ENCODE results near the gene FAM234B.
"Not testable (repeated sequence)": the region's sequence is repeated elsewhere in the genome, so short reads cannot be mapped to it uniquely, and the experiment has no call there.

Gene FAM234B

DNA sequence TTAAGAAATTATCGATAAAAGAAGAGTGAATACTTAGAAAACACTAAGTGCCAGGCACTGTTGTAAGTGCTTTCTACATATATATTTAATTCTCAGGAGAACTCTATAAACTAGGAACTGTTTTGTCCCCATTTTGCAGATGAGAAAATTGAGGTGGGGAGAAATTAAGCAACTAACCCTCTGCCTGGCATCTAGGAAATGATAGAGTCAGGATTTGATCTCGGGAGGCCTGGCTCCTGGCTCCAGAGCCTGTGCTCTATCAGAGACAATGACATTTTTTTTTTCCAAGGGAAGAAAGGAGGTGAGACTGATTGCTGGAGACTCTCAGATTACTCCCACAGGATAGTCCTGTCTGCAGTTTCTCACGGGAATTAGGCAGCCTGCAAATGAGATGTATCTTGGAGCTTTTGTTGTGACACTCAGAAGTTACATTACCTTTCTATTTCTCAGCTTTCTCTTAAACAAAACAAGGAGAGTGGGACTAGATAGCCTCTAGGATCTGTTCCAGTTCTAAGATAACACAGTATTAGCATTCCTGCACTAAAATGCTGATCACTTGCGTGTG, 1.4 kb upstream of the FAM234B start:
- Histone ChIP-seq H3K9me3 (ENCODE audit: control insufficient read depth, low read length) (no peaks in the 10 kb centered on the region), H3K9ac (ENCODE audit: low read length) (no peak overlapping the region), H3K4me1 (ENCODE audit: control insufficient read depth, insufficient read depth, low read length) (peaks cover 8% of the 10 kb centered on the region), H3K4me3 (ENCODE audit: low read length) (no peak overlapping the region), H3K27me3 (ENCODE audit: control insufficient read depth, insufficient read depth, low read length) (peaks cover 49% of the 10 kb centered on the region), H3K36me3 (ENCODE audit: control insufficient read depth, insufficient read depth, low read length) (no peaks in the 10 kb centered on the region)

DNA sequence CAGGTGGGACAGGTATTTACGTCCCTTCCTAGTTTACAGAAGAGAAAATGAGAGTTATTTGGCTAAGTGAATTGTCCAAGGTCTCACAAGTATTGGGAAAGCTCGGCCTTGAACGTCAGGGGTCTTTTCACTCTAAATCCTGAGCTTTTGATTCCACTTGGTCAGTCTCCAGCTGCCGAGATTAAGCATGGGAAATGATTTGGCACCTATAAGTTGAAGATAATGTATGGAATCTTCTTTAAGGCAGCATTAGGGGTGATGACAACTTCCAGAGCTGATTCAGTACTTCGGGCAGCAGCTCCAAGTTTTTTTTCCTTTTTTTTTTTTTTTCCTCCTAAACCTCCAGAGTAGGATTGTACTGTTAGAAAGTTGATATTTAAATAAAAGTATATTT, 722 bp downstream of the FAM234B start:
- H3K4me1 ChIP-seq (ENCODE audit: control insufficient read depth, insufficient read depth, low read length) = peaks cover 8% of the 10 kb centered on the region
- H3K36me3 ChIP-seq (ENCODE audit: control insufficient read depth, insufficient read depth, low read length) = no peaks in the 10 kb centered on the region
- H3K9me3 ChIP-seq (ENCODE audit: control insufficient read depth, low read length) = no peaks in the 10 kb centered on the region
- H3K4me3 ChIP-seq (ENCODE audit: low read length) = peak overlapping the region; percentile 42
- H3K27me3 ChIP-seq (ENCODE audit: control insufficient read depth, insufficient read depth, low read length) = peaks cover 55% of the 10 kb centered on the region
- H3K9ac ChIP-seq (ENCODE audit: low read length) = peak overlapping the region; percentile 58

DNA sequence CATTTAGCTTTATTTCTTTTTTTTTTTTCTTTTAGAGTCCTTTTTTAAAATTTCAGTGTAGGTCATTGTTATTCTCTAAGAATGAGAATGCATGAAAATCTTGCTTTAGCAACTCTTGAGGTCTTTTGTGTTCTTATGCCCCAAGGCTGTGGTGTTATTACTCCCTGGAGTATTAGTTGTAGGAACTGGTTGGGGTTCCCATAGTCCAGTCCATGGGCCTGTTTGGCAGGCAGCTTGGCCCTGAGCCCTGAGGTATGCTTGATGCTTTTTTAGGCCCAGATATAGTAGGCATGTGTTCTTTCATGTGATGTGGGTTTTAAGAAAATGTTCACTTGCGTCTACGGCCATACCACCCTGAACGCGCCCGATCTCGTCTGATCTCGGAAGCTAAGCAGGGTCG, 1.6 kb downstream of the FAM234B start:
- Histone ChIP-seq H3K27me3 (ENCODE audit: control insufficient read depth, insufficient read depth, low read length) (peaks cover 50% of the 10 kb centered on the region), H3K4me1 (ENCODE audit: control insufficient read depth, insufficient read depth, low read length) (peaks cover 8% of the 10 kb centered on the region), H3K9ac (ENCODE audit: low read length) (no peak overlapping the region), H3K4me3 (ENCODE audit: low read length) (no peak overlapping the region), H3K36me3 (ENCODE audit: control insufficient read depth, insufficient read depth, low read length) (no peaks in the 10 kb centered on the region), H3K9me3 (ENCODE audit: control insufficient read depth, low read length) (no peaks in the 10 kb centered on the region)

DNA sequence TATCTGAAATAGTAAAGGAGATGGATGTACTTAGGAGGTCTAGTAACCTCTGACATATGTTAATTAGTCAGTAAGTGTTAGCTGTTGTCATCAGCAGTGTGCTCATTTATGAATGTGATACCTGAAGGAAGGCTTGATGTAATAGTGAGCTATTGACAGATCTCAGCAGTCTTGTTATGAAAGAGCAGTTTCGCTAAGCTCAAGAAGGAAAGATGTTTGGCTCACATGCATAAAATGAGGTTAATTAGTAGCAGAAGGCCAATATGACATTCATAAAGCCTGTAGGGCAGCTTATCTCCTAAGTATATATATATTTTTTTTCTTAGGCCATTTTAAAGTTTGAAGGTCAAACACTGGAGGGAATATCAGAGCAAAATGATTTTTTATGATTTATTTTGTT, 2.8 kb downstream of the FAM234B start:
- no peak overlapping the region for H3K9ac ChIP-seq (ENCODE audit: low read length)
- peaks cover 54% of the 10 kb centered on the region for H3K27me3 ChIP-seq (ENCODE audit: control insufficient read depth, insufficient read depth, low read length)
- peaks cover 8% of the 10 kb centered on the region for H3K4me1 ChIP-seq (ENCODE audit: control insufficient read depth, insufficient read depth, low read length)
- no peaks in the 10 kb centered on the region for H3K9me3 ChIP-seq (ENCODE audit: control insufficient read depth, low read length)
- no peak overlapping the region for H3K4me3 ChIP-seq (ENCODE audit: low read length)
- H3K36me3 ChIP-seq (ENCODE audit: control insufficient read depth, insufficient read depth, low read length) = no peaks in the 10 kb centered on the region

DNA sequence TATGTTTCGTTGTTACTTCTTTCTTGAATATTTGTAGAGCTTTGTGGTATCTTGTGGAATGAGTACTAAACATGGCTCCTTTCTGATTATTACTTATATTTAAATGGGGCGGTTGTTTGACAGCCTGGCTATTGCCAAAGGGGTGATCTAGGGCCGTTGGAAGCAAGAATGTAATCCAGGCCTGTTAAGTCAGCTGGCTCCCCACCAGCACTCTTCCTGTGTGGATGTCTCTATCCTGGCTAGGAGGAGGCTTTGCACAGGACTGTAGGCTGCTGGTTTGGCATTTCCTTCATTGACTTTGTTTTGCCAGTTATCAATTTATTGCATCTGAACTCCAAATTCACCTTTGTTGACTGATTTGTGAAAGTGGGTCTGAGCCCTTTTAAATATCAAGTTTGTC, 5.6 kb downstream of the FAM234B start:
- Histone ChIP-seq H3K4me3 (ENCODE audit: low read length) (no peak overlapping the region), H3K27me3 (ENCODE audit: control insufficient read depth, insufficient read depth, low read length) (peaks cover 43% of the 10 kb centered on the region), H3K36me3 (ENCODE audit: control insufficient read depth, insufficient read depth, low read length) (no peaks in the 10 kb centered on the region), H3K9ac (ENCODE audit: low read length) (no peak overlapping the region), H3K4me1 (ENCODE audit: control insufficient read depth, insufficient read depth, low read length) (peaks cover 2% of the 10 kb centered on the region), H3K9me3 (ENCODE audit: control insufficient read depth, low read length) (no peaks in the 10 kb centered on the region)

DNA sequence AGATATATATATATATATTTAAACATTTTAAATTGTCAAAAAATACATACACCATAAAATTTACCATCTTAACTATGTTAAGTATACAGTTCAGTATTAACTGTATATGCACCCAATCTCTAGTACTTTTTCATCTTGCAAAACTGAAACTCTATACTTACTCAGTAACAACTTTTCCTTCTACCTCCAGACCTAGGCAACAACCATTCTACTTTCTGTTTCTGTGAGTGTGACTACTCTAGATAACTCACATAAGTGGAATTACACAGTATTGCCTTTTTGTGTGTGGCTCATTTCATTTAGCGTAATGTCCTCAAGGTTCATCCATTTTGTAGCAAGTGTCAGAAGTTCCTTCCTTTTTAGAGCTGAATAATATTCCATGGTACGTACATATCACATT, 8.2 kb downstream of the FAM234B start:
- H3K4me1 ChIP-seq (ENCODE audit: control insufficient read depth, insufficient read depth, low read length) = no peaks in the 10 kb centered on the region
- peaks cover 45% of the 10 kb centered on the region for H3K27me3 ChIP-seq (ENCODE audit: control insufficient read depth, insufficient read depth, low read length)
- no peak overlapping the region for H3K4me3 ChIP-seq (ENCODE audit: low read length)
- no peaks in the 10 kb centered on the region for H3K9me3 ChIP-seq (ENCODE audit: control insufficient read depth, low read length)
- no peaks in the 10 kb centered on the region for H3K36me3 ChIP-seq (ENCODE audit: control insufficient read depth, insufficient read depth, low read length)
- H3K9ac ChIP-seq (ENCODE audit: low read length) = no peak overlapping the region

DNA sequence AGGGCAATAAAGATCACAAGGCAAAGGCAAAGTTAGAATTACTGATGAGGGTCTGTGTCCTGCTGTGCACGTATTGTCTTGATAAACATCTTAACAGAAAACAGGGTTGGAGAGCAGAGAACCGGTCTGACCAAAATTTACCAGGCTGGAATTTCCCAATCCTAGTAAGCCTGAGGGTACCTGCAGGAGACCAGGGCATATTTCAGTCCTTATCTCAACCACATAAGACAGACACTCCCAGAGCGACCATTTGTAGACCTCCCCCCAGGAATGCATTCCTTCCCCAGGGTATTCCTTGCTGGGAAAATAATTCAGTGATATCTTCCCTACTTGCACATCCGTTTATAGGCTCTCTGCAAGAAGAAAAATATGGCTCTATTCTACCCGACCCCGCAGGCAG, 9.4 kb downstream of the FAM234B start:
- not testable (repeated sequence) for H3K9ac ChIP-seq (ENCODE audit: low read length); H3K9me3 ChIP-seq (ENCODE audit: control insufficient read depth, low read length); H3K4me3 ChIP-seq (ENCODE audit: low read length); H3K36me3 ChIP-seq (ENCODE audit: control insufficient read depth, insufficient read depth, low read length); H3K4me1 ChIP-seq (ENCODE audit: control insufficient read depth, insufficient read depth, low read length)
- H3K27me3 ChIP-seq (ENCODE audit: control insufficient read depth, insufficient read depth, low read length) = peaks cover 46% of the 10 kb centered on the region

DNA sequence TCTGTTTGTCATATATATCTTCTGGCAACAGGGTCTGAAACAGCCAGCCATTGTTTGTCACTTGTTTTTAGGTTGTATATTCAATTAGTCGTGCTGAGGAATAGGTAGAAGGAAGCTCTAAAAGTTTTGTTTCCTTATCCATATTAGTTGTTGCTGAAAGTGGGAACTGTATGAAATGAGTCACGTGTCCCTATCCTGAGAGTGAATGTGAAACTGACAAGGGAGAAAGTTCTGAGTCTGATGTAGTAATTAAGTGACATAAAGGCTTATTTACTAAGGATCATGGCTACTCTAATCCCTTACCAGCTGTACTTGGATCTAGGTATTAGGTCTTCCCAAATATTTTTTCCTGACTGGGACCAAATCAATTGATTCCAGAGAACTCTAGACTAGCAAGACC, 16.4 kb downstream of the FAM234B start:
- Histone ChIP-seq H3K4me1 (ENCODE audit: control insufficient read depth, insufficient read depth, low read length) (no peaks in the 10 kb centered on the region), H3K4me3 (ENCODE audit: low read length) (no peak overlapping the region), H3K36me3 (ENCODE audit: control insufficient read depth, insufficient read depth, low read length) (no peaks in the 10 kb centered on the region), H3K9me3 (ENCODE audit: control insufficient read depth, low read length) (no peaks in the 10 kb centered on the region), H3K27me3 (ENCODE audit: control insufficient read depth, insufficient read depth, low read length) (peaks cover 12% of the 10 kb centered on the region), H3K9ac (ENCODE audit: low read length) (no peak overlapping the region)

DNA sequence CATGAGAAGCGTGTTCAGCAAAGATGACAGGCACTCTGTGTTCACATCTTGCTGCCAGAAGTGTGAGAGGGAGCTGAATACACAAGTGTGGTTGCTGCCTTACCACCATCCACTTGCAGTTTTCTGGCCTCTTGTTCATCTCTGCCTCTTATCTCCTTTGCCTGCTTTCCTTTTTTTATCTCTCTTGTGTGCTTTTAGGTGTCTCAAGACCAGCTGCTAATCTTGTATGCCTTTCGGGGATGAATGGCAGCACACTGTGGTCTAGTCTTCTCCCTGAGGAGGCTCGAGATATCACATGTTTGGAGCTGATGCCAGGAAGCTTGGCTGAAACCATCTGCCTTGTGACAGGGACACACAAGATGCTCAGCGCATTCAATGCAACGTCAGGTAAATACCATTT, 17.2 kb downstream of the FAM234B start:
- Histone ChIP-seq H3K4me3 (ENCODE audit: low read length) (no peak overlapping the region), H3K9ac (ENCODE audit: low read length) (no peak overlapping the region), H3K27me3 (ENCODE audit: control insufficient read depth, insufficient read depth, low read length) (peaks cover 8% of the 10 kb centered on the region), H3K4me1 (ENCODE audit: control insufficient read depth, insufficient read depth, low read length) (no peaks in the 10 kb centered on the region), H3K36me3 (ENCODE audit: control insufficient read depth, insufficient read depth, low read length) (no peaks in the 10 kb centered on the region), H3K9me3 (ENCODE audit: control insufficient read depth, low read length) (no peaks in the 10 kb centered on the region)

DNA sequence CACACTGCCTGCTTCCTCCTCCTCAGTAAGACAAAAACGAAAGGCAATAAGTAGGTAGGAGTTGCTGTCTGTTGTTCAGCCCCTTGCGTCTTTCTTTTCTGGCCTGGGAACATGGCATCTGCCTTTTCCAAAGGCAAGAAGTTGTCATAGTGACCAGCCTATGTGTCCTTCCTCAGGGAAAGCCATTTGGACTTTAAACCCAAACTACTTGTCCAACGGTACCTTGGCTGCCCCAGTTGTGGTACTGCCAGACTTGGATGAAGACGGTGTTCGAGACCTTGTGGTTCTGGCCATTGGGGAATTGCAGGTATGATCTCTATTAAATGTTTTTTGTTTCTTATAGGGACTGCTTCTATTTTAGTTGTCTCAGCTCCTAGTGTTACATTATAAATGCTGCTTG, 18.5 kb downstream of the FAM234B start:
- no peaks in the 10 kb centered on the region for H3K36me3 ChIP-seq (ENCODE audit: control insufficient read depth, insufficient read depth, low read length)

DNA sequence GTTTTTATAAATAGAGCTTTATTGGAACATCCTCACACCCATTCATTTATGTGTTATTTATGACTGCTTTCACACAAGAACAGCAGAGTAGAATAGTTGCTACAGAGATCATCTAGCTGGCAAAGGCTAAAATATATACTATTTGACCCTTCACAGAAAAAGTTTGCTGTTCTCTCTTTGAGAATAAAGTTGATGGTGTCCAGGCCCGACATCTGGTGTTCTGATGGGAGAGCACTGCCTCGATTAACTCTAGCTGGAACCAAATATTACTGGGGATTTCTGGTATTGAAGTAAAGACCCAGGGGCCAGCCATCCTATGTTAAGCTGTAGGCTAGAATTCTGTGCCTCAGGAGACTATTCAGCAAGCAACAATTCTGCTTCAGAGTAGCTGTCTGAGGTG, 21.8 kb downstream of the FAM234B start:
- H3K36me3 ChIP-seq (ENCODE audit: control insufficient read depth, insufficient read depth, low read length) = no peaks in the 10 kb centered on the region
- H3K27me3 ChIP-seq (ENCODE audit: control insufficient read depth, insufficient read depth, low read length) = no peaks in the 10 kb centered on the region
- H3K9me3 ChIP-seq (ENCODE audit: control insufficient read depth, low read length) = no peaks in the 10 kb centered on the region
- no peak overlapping the region for H3K4me3 ChIP-seq (ENCODE audit: low read length)
- no peak overlapping the region for H3K9ac ChIP-seq (ENCODE audit: low read length)
- H3K4me1 ChIP-seq (ENCODE audit: control insufficient read depth, insufficient read depth, low read length) = no peaks in the 10 kb centered on the region

More for the DNA sequence above, 18.5 kb downstream of the FAM234B start:
- Histone ChIP-seq H3K9me3 (ENCODE audit: control insufficient read depth, low read length) (no peaks in the 10 kb centered on the region), H3K9ac (ENCODE audit: low read length) (no peak overlapping the region), H3K4me1 (ENCODE audit: control insufficient read depth, insufficient read depth, low read length) (no peaks in the 10 kb centered on the region), H3K27me3 (ENCODE audit: control insufficient read depth, insufficient read depth, low read length) (peaks cover 5% of the 10 kb centered on the region), H3K4me3 (ENCODE audit: low read length) (no peak overlapping the region)

DNA sequence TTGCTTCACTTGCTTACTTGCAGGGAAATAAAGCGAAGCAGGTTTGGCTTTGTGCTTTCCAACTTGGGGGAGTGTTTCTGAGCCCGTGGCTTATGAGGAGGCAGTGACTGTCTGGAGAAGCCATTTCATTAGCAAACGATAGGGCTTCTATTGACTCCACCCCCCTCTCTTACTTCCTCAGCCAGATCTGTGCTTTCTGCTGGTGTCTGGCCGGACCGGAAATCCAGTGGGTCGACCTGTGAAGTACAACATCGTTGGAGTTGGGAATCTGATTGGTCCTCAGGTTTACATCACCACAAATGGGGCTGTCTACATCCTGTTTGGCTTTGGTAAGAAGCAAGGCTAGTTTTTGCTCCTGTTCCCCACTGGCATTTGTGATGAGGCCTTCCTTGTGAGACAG, 22.3 kb downstream of the FAM234B start:
- no peaks in the 10 kb centered on the region for H3K27me3 ChIP-seq (ENCODE audit: control insufficient read depth, insufficient read depth, low read length)
- H3K9ac ChIP-seq (ENCODE audit: low read length) = no peak overlapping the region
- H3K4me1 ChIP-seq (ENCODE audit: control insufficient read depth, insufficient read depth, low read length) = no peaks in the 10 kb centered on the region
- H3K9me3 ChIP-seq (ENCODE audit: control insufficient read depth, low read length) = no peaks in the 10 kb centered on the region
- H3K4me3 ChIP-seq (ENCODE audit: low read length) = no peak overlapping the region
- H3K36me3 ChIP-seq (ENCODE audit: control insufficient read depth, insufficient read depth, low read length) = no peaks in the 10 kb centered on the region

DNA sequence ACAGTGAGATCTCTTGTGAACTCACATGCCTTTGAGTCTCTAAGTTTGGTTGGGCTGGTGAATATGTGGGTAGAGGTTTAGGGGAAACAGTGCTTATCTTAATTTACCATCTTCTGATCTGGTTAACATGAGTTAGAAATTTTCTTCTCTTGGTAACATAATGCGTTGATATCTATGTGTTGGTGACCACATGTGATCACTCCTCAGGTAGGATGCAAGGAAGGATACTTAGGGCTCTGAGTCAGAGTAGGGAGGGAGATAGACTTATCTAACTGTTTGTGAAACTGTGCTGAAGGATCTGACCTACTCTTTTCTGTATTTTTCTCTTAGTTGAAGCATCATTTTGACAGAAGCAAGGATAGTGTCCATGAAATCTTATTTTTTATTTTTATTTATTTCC, 23.1 kb downstream of the FAM234B start:
- Histone ChIP-seq H3K4me1 (ENCODE audit: control insufficient read depth, insufficient read depth, low read length) (no peaks in the 10 kb centered on the region), H3K9ac (ENCODE audit: low read length) (no peak overlapping the region), H3K9me3 (ENCODE audit: control insufficient read depth, low read length) (no peaks in the 10 kb centered on the region), H3K36me3 (ENCODE audit: control insufficient read depth, insufficient read depth, low read length) (no peaks in the 10 kb centered on the region), H3K27me3 (ENCODE audit: control insufficient read depth, insufficient read depth, low read length) (no peaks in the 10 kb centered on the region), H3K4me3 (ENCODE audit: low read length) (no peak overlapping the region)

Measured in mucosa of stomach (tissue), 1 donor.